ENCODE data around the gene IPPK.

- TF ChIP-seq EP300 (IDR thresholded peaks at IDR 0.05; ENCODE audit: borderline replicate concordance in 1 of 2, low read depth in 2 of 2, low read length in 2 of 2), result no peak
- no peak for TF ChIP-seq CREB1 (IDR thresholded peaks at IDR 0.05)
- TF ChIP-seq CTCF (IDR thresholded peaks at IDR 0.05; ENCODE audit: control extremely low read depth in 1 of 3, insufficient read depth in 1 of 3, low read depth in 1 of 3, low read length in 3 of 3), result no peak
- TF ChIP-seq TEAD4 (IDR thresholded peaks at IDR 0.05; ENCODE audit: low read depth, low read length), result no peak
These were observed 38.2 kb downstream of the IPPK start for GRCh38 chr9:92631452-92632343.

Data from H1 (cell line).